IPS-NIHi7 (cell line): ENCODE results near the gene POMP.

Experiments
- DNase-seq: peaks from one replicate; pipeline ENCODE4 v3.0.0; 2012; ENCODE audit warnings: mixed read lengths; ENCODE audit errors: extremely low spot score

POMP gene, protein sequence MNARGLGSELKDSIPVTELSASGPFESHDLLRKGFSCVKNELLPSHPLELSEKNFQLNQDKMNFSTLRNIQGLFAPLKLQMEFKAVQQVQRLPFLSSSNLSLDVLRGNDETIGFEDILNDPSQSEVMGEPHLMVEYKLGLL

GRCh38 chr13:28658796-28659620 is at the start of gene POMP:
TSS of gene POMP (plus strand) at chr13:28659130. CDS start at chr13:28659185, 55 bp downstream.
- peak; percentile 90 for DNase-seq

GRCh38 chr13:28609381-28609780 is 49.5 kb upstream of the POMP start:
- DNase-seq = no peak

GRCh38 chr13:28609926-28610325 is 49.0 kb upstream of the POMP start:
- no peak for DNase-seq

DNA sequence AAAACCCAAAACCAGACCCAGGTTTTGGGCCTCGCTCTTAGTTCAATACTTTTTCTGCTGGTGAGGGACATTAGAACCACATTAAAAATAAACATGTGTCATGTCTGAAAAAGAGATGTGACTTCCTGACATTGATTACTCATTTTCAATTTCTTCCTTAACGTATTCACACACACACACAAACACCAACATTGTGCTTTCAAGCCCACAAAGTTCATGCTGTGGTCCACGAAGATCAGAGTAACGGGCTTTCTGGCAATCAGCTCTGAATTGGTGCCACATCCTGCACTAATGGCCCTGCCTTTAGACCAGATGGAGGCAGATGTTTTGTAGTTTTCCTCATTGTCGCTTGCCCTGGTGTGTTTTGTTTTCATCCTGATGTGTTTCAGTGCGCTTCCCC is 47.9 kb upstream of the POMP start:
- DNase-seq = no peak

- no peak for DNase-seq
Observed at GRCh38 chr13:28611654-28612131, 47.2 kb upstream of the POMP start.

DNA sequence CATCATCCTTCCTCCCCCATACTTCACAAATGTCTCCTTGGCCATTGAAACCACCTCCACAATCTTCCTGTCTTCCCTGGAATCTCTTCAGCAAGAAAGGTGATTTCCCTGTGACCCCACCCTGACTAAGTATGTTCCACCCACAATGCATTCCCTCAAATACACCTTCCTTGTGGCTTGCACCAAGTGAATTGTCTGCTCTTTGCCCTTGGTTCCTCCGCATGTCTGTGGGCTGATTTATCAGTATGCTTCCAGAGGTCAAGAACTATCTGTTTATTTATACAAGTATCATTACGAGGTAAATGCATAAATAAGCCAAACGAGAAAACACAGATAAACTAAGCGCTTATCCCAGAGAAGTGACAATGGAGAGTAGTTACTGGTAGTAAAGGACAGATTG is 45.4 kb upstream of the POMP start:
- no peak for DNase-seq

DNA sequence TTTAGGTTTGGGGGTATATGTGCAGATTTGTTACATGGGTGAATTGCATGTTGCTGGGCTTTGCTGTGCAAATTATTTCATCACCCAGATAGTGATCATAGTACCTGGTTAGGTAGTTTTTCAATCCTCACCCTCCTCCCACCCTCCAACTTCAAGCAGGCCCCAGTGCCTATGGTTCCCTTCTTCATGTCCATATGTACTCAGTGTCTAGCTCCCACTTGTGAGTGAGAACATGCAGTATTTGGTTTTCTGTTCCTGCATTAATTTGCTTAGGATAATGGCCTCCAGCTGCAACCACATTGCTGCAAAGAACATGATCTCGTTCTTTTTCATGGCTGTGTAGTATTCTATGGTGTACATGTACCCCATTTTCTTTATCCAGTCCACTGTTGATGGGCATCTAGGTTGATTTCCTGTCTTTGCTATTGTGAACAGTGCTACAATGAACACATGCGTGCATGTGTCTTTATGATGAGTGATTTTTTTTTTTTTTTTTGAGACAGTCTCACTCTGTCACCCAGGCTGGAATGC is 42.9 kb upstream of the POMP start:
- no peak for DNase-seq

DNA sequence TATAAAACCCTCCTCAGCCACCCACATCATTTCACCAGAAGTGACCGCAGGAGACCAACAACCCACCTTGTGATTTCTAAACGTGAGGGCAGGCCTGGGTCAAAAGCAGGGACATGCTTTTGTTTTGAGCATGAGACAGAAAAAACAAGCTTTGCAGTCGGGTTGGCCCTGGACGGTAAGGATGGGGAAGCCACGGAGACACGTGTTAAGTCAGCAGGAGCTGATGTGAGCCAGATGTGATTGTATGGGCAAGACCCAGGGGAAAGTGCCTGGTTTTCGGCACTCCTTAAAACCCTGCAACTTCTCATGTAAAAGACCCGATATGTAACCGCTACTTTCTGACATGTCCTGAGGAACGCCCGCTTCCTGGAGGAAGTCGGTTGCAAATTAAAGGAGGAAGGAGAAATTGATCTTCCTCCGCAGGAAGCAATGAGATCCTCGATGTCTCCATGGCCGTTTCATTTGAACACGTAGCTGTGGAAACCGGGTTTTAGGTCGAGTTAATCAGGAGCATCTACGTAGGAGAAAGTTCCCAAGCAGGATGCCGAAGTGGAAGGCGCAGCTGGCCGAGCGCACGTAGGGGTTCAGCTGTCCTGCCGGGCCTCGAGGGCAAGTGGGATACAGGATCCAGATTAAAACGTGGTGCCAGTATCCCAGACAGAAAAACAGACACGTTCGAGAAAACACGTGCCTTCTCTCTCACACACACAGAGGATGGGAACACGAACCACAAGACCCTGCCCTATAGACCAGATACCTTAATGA is 40.5 kb upstream of the POMP start:
- DNase-seq = no peak

DNA sequence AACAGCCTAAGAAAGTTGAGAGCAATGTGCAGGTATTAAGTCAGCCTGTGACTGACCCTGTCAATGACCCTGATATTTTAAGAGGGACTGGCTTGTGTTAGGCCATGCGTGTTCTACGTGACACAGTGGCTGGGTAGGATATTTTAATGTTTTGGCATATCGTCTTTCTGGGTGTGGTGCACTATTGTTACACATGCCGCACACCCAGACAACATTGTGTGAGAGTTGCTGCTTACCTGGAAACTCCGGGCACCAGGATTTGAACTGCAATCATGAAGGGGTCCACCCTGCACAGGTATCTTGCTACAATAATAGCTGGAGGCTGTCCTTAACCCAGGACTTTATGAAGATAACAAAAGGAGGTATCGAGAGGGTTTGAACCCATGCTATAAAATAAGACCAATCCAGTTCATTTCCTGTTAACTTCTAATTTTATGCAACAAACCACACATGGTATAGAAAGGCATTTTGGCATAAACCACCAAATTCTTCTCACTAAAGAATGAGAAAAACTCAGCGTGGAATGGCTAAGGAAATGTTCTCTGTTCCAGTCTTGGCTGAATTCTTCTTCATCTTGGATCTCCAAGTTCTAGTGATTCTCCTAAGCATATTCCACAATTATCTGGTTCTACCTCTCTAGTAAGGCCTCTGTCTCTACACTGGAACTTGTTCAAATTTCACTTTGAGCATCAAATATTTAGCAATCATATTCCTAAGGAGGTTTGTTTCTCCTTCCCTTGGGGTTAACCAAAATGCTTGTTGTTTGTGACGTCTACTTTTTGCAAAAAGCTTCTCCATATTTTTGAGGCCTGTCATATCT is 38.7 kb upstream of the POMP start:
- no peak for DNase-seq

GRCh38 chr13:28621449-28621848 is 37.5 kb upstream of the POMP start:
- DNase-seq = no peak

DNA sequence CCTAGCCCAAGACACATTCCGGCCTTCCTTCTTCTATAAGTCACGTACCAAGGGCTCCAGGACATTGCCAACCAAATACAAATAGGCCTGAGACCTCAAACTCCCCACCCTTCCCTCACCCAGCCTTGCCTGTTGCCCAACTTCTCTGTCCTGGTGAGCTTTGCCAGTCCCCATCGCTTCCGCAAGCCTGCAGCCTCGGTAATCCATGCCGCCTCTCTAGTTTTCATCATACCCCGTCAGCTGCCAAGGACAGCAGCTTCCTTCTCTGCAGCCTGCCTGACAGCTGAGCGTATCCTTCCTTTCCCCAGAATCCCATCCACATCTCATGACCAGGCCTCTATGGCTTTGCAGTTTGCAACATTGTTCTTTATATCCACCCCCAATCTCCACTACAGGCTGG is 36.6 kb upstream of the POMP start:
- no peak for DNase-seq

DNA sequence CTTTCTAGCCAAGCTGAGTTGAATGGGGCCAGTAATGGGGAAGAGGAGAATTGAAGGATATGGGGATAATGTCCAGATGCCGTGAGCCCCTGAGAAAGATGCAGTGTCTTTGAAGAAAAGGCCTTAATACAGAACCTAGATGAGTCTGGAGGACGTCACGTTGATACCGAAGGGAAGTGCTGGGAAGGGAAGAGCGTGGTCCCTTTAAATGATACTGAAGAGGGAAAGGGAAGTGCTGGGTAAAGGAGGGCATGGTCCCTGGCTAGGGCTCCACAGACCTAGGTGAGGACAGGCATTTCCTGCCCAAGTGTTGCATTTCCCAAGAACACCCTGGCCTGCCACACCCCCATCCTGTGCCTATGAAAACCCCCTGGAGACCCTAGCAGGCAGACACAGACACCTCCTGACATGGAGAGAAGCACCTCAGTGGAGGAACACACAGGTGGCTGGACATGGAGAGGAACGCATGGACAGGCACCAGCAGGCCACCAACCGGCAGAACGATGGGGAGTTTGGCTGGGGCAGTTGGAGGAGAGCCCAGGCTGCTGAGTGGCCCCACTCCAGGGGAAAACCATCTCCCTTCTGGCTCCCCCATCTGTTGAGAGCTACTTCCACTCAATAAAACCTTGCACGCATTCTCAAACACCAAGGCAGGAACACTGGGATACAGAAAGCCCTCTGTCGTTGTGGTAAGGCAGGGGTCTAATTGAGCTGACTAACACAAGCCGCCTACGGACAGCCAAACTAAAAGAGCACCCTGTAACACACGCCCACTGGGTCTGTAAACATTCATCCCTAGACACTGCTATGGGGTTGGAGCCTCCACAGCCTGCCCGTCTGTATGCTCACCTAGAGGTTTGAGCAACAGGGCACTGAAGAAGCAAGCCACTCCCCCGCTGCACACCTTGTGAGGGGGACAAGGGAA is 34.9 kb upstream of the POMP start:
- no peak for DNase-seq

GRCh38 chr13:28624707-28625432 is 34.1 kb upstream of the POMP start:
- no peak for DNase-seq

DNA sequence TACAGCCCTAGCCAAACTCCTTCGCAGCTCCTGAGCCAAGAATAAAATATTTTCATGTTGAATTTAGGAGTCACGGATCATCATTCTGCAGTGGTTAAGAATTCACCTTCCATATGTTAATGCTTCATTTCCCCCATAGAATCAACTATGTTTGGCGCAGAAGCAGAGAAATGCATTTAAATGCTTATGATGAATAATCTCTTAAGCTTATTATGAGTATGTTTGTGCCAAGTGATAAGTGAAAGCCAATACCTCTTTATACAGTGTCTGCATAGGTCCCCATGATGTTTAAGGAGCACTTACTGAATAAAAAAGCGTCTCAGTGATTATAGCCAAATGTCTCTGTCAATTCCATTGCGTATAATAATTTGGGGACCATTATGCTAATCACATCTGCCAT is 32.7 kb upstream of the POMP start:
- no peak for DNase-seq

DNA sequence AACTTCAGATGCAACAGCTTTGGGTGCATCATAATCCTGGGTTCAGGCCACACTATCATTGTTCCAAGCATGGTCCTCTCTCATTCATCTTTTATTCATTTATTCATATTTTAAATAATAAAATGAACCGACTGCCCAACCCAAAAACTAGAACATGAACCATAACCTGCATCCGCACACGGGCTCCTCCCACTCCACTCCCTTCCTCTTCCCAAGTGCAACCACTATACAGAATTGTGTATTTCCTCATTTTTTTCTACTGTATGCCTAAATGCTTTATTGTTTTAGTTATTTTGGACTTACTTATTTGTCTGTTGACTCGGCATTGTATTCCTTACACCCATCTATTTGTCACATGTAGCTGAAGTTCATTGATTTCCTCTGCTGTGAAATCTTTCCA is 30.7 kb upstream of the POMP start:
- DNase-seq = no peak

GRCh38 chr13:28630869-28631268 is 28.1 kb upstream of the POMP start:
- no peak for DNase-seq

DNA sequence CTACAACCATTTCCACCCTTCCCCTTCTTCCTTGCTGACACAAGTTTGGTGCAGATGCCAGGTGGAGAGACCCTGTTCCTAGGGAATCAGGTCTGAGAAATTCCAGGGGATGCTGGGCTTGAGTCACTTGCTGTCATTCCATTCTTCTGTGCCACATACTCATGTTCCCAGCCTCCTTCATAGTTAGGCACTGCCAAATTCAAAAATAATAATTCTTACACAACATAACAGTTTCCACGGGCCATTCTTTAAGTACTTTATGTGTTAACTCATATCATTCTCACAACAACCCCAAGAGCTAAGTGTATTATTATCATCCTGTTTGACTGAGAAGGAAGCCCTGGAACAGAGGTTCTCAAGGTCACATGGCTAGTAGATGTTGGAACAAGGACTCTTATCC is 27.1 kb upstream of the POMP start:
- no peak for DNase-seq

- no peak for DNase-seq
Observed at GRCh38 chr13:28636069-28636468, 22.9 kb upstream of the POMP start.

GRCh38 chr13:28636677-28637317 is 22.1 kb upstream of the POMP start:
- DNase-seq = peak; percentile 77
